Measurements from ENCODE around the gene ZFP1. TPM values are rescaled to one million over a fixed set of nuclear protein-coding genes. Genes with fewer than 3 reads are reported as not detected.

The ZFP1 gene
- polyA plus RNA-seq, 1 experiment, result 11.6 TPM

DNA sequence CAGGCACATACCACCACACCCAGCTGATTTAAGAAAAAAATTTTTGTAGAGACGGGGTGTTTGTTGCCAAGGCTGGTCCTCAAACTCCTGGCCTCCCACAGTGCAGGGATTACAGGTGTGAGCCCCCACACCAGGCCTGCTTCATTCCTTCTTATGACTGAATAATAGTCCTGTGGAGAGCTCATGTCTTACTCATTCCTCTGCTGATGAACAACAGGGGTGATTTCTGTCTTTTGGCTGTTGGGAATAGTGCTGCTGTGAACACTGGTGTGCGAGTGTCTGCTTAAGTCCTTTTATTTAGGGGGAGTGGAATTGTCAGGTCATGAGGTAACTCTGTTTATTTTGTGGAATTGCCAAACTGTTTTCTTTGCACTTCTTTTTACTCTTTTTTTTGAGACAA is 67.8 kb downstream of the ZFP1 start:
- CTCF ChIA-PET, result interaction anchor here (1.5 to 1.8 kb wide), 2 partner anchors 17 to 18 kb away, joined by 6 read pairs; no protein-coding TSS in a partner anchor

GRCh38 chr16:75216576-75216975 is 68.3 kb downstream of the ZFP1 start:
- ChIA-PET CTCF (interaction anchor here (1.5 to 1.8 kb wide), 2 partner anchors 17 kb away, joined by 6 read pairs; no protein-coding TSS in a partner anchor), POLR2A (no interaction called here)
- no peak for TF ChIP-seq CTCF (IDR thresholded peaks at IDR 0.05; ENCODE audit: low read depth, low read length)

More for the DNA sequence above, 67.8 kb downstream of the ZFP1 start:
- no peak for DNase-seq (ENCODE audit: low read depth, low spot score)
- Histone ChIP-seq H3K9me3 (ENCODE audit: control insufficient read depth, insufficient read depth, low read length) (no peaks in the 10 kb centered on the region), H3K4me3 (ENCODE audit: low read depth, low read length) (no peak overlapping the region), H3K27me3 (ENCODE audit: control insufficient read depth, insufficient read depth, low read length) (no peaks in the 10 kb centered on the region), H3K27ac (ENCODE audit: low read depth, low read length) (no peak overlapping the region)
- POLR2A ChIA-PET, result no interaction called here
- no peak for TF ChIP-seq CTCF (IDR thresholded peaks at IDR 0.05; ENCODE audit: low read depth, low read length)

DNA sequence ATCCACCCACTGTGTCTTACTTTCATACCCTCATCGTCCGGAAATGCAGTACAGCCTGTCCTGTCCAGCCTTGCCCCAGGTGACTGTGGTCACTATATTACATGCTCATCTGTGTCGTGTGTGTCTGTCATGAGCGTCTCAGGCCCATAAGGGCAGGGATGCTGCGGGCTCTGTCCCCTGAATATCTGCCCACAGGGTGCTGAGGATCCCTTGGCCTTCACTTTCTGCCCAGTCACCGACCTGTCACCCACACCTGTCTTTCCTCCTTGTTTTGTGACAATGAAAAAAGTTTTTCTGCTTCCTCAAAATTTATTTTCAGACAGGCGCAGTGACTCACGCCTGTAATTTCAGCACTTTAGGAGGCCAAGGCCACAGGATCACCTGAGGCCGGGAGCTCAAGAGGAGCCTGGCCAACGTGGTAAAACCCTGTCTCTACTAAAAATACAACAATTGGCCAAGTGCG is 69.1 kb downstream of the ZFP1 start:
- no peak for DNase-seq (ENCODE audit: low read depth, low spot score)
- Histone ChIP-seq H3K27ac (ENCODE audit: low read depth, low read length) (no peak overlapping the region), H3K9me3 (ENCODE audit: control insufficient read depth, insufficient read depth, low read length) (no peaks in the 10 kb centered on the region), H3K27me3 (ENCODE audit: control insufficient read depth, insufficient read depth, low read length) (no peaks in the 10 kb centered on the region), H3K4me3 (ENCODE audit: low read depth, low read length) (no peak overlapping the region)
- no peak for TF ChIP-seq CTCF (IDR thresholded peaks at IDR 0.05; ENCODE audit: low read depth, low read length)
- ChIA-PET CTCF (interaction anchor here (0.8 to 1.8 kb wide), 4 partner anchors 16 to 354 kb away, joined by 3 to 6 read pairs (median 4); no protein-coding TSS in a partner anchor), POLR2A (no interaction called here)

More at GRCh38 chr16:75216576-75216975, 68.3 kb downstream of the ZFP1 start:
- no peak overlapping the region for H3K4me3 ChIP-seq (ENCODE audit: low read depth, low read length)
- no peak for DNase-seq (ENCODE audit: low read depth, low spot score)
- H3K27me3 ChIP-seq (ENCODE audit: control insufficient read depth, insufficient read depth, low read length), result no peaks in the 10 kb centered on the region
- no peaks in the 10 kb centered on the region for H3K9me3 ChIP-seq (ENCODE audit: control insufficient read depth, insufficient read depth, low read length)
- H3K27ac ChIP-seq (ENCODE audit: low read depth, low read length), result no peak overlapping the region

- no peak within 1 kb of the TSS for H3K4me3 ChIP-seq (ENCODE audit: low read depth, low read length)
- H3K9me3 ChIP-seq (ENCODE audit: control insufficient read depth, insufficient read depth, low read length), result no peaks in the 10 kb centered on the region
- no peak for DNase-seq (ENCODE audit: low read depth, low spot score)
- no peaks in the 10 kb centered on the region for H3K27me3 ChIP-seq (ENCODE audit: control insufficient read depth, insufficient read depth, low read length)
- ChIA-PET POLR2A (no interaction called here), CTCF (interaction anchor here (0.8 to 1.1 kb wide), 2 partner anchors 247 to 355 kb away, joined by 3 read pairs; no protein-coding TSS in a partner anchor)
- no peak within 1 kb of the TSS for H3K27ac ChIP-seq (ENCODE audit: low read depth, low read length)
- TF ChIP-seq CTCF (IDR thresholded peaks at IDR 0.05; ENCODE audit: low read depth, low read length), result no peak
Measured at GRCh38 chr16:75218256-75219076, 70.1 kb downstream of the ZFP1 start, which contains the start of gene CTRB1. Gene CTRB1 (plus strand): TSS chr16:75218988. CDS start chr16:75219008, 20 bp downstream.

GRCh38 chr16:75219088-75219487 is 70.8 kb downstream of the ZFP1 start:
- POLR2A ChIA-PET, result no interaction called here
- Histone ChIP-seq H3K27ac (ENCODE audit: low read depth, low read length) (no peak overlapping the region), H3K27me3 (ENCODE audit: control insufficient read depth, insufficient read depth, low read length) (no peaks in the 10 kb centered on the region), H3K4me3 (ENCODE audit: low read depth, low read length) (no peak overlapping the region), H3K9me3 (ENCODE audit: control insufficient read depth, insufficient read depth, low read length) (no peaks in the 10 kb centered on the region)
- DNase-seq (ENCODE audit: low read depth, low spot score), result no peak
- CTCF ChIA-PET, result interaction anchor here (1.0 to 2.1 kb wide), 3 partner anchors 20 to 183 kb away, joined by 3 to 14 read pairs (median 5); no protein-coding TSS in a partner anchor
- TF ChIP-seq CTCF (IDR thresholded peaks at IDR 0.05; ENCODE audit: low read depth, low read length), result no peak
